ENCODE results near the gene HECTD1. TPM values are rescaled to one million over a fixed set of nuclear protein-coding genes. Genes with fewer than 3 reads are reported as not detected.

HECTD1 gene
- total and polyA plus RNA-seq, 10 of the 15 experiments (the other 5 are each of a cell fraction or from before 2014, with no cell fraction given) = 27.3 to 116 (median 57.7) TPM

GRCh38 chr14:31212893-31213292 is 5.3 kb upstream of the HECTD1 start (continued):
- TF ChIP-seq, protein P1, sequence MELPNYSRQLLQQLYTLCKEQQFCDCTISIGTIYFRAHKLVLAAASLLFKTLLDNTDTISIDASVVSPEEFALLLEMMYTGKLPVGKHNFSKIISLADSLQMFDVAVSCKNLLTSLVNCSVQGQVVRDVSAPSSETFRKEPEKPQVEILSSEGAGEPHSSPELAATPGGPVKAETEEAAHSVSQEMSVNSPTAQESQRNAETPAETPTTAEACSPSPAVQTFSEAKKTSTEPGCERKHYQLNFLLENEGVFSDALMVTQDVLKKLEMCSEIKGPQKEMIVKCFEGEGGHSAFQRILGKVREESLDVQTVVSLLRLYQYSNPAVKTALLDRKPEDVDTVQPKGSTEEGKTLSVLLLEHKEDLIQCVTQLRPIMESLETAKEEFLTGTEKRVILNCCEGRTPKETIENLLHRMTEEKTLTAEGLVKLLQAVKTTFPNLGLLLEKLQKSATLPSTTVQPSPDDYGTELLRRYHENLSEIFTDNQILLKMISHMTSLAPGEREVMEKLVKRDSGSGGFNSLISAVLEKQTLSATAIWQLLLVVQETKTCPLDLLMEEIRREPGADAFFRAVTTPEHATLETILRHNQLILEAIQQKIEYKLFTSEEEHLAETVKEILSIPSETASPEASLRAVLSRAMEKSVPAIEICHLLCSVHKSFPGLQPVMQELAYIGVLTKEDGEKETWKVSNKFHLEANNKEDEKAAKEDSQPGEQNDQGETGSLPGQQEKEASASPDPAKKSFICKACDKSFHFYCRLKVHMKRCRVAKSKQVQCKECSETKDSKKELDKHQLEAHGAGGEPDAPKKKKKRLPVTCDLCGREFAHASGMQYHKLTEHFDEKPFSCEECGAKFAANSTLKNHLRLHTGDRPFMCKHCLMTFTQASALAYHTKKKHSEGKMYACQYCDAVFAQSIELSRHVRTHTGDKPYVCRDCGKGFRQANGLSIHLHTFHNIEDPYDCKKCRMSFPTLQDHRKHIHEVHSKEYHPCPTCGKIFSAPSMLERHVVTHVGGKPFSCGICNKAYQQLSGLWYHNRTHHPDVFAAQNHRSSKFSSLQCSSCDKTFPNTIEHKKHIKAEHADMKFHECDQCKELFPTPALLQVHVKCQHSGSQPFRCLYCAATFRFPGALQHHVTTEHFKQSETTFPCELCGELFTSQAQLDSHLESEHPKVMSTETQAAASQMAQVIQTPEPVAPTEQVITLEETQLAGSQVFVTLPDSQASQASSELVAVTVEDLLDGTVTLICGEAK (IDR thresholded peaks at IDR 0.05; ENCODE audit: borderline replicate concordance) = no peak
- TF ChIP-seq SIN3A (IDR thresholded peaks at IDR 0.05; ENCODE audit: low read depth, low read length) (no peak), JUND (IDR thresholded peaks at IDR 0.05; ENCODE audit: low read depth, low read length) (no peak)
- TF ChIP-seq, protein P2, sequence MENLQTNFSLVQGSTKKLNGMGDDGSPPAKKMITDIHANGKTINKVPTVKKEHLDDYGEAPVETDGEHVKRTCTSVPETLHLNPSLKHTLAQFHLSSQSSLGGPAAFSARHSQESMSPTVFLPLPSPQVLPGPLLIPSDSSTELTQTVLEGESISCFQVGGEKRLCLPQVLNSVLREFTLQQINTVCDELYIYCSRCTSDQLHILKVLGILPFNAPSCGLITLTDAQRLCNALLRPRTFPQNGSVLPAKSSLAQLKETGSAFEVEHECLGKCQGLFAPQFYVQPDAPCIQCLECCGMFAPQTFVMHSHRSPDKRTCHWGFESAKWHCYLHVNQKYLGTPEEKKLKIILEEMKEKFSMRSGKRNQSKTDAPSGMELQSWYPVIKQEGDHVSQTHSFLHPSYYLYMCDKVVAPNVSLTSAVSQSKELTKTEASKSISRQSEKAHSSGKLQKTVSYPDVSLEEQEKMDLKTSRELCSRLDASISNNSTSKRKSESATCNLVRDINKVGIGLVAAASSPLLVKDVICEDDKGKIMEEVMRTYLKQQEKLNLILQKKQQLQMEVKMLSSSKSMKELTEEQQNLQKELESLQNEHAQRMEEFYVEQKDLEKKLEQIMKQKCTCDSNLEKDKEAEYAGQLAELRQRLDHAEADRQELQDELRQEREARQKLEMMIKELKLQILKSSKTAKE (IDR thresholded peaks at IDR 0.05; ENCODE audit: low read depth, poor library complexity, severe bottlenecking) = no peak

DNA sequence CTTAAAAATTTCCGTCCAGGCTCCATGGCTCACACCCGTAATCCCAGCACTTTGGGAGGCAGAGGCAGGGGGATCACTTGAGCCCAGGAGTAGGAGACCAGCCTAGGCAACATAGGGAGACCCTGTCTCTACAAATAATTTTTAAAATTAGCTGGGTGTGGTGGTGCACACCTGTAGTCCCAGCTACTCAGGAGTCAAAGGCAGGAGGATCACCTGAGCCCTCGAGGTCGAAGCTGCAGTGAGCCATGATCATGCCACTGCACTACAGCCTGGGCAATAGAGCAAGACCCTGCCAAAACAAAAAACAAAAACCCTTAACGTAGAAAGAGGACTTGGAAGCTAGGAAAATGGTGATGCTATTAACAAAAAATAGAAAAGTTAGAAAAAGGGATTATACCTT is 2.0 kb upstream of the HECTD1 start:
- Histone ChIP-seq H3K4me3 (no peak overlapping the region), H3K4me2 (ENCODE audit: control insufficient read depth, insufficient read depth) (no peak overlapping the region), H3K27ac (ENCODE audit: control insufficient read depth, insufficient read depth) (no peak overlapping the region), H4K20me1 (ENCODE audit: control insufficient read depth, insufficient read depth) (no peaks in the 10 kb centered on the region), H3K79me2 (ENCODE audit: control insufficient read depth, insufficient read depth, low read length) (peaks cover 28% of the 10 kb centered on the region), H3K4me1 (ENCODE audit: control insufficient read depth, insufficient read depth, low read length) (peaks cover 8% of the 10 kb centered on the region; the same call in 1 of the 2 replicates), H3K9me3 (replicated peaks; ENCODE audit: control insufficient read depth, insufficient read depth, low read length) (no peaks in the 10 kb centered on the region), H3K27me3 (replicated peaks in 1 of 2; ENCODE audit: control insufficient read depth in 2 of 2, insufficient read depth in 2 of 2, low read length in 1 of 2) (no peaks in the 10 kb centered on the region), H3K9ac (ENCODE audit: control insufficient read depth, insufficient read depth, low read length) (no peak overlapping the region), H2AFZ (ENCODE audit: control insufficient read depth, low read depth, low read length) (no peak overlapping the region), H3K36me3 (ENCODE audit: control insufficient read depth in 2 of 2, insufficient read depth in 2 of 2, low read length in 1 of 2) (no peaks in the 10 kb centered on the region)
- 96% methylated on average over 5 of the region's 5 CpGs for WGBS (ENCODE audit: insufficient coverage, insufficient replicate concordance, low lambda C conversion rate, missing lambda C conversion rate)
- no peak for FAIRE-seq
- ATAC-seq = no peak
- DNase-seq (ENCODE audit: low read depth, low spot score) = no peak
- CTCF ChIA-PET = interaction anchor here (1.0 to 1.7 kb wide), 3 partner anchors 9 to 127 kb away, joined by 3 to 4 read pairs (median 3); no protein-coding TSS in a partner anchor
- SMC1A ChIA-PET (ENCODE audit: uncharacterized antibody, unreplicated experiment) = interaction anchor here (1.0 to 1.8 kb wide), 9 partner anchors 11 to 994 kb away, joined by 3 to 11 read pairs (median 4); partner anchors contain the start of gene RNU6-8
- no TSS peak for BruUV-seq (replicated peaks)
- in situ Hi-C loops (cut with MboI) (no loop called here), intact Hi-C loops (cut with micrococcal nuclease; ENCODE audit: unreplicated experiment) (loop anchor here (5.0 kb wide), 1 partner anchor 213 kb away; the partner anchor contains the start of gene HEATR5A)
- RAD21 ChIA-PET (ENCODE audit: unreplicated experiment) = interaction anchor here (1.1 to 1.2 kb wide), 2 partner anchors 15 to 240 kb away, joined by 3 to 4 read pairs; no protein-coding TSS in a partner anchor
- POLR2A ChIA-PET = interaction anchor here (0.6 to 1.2 kb wide), 3 partner anchors 42 to 142 kb away, joined by 3 to 6 read pairs (median 5); no protein-coding TSS in a partner anchor
- TF ChIP-seq CHD2 (IDR thresholded peaks at IDR 0.05; ENCODE audit: borderline replicate concordance, low read depth, low read length) (no peak), NFXL1 (IDR thresholded peaks at IDR 0.05; ENCODE audit: borderline replicate concordance) (no peak), NRF1 (conservative IDR thresholded peaks at IDR 0.05; ENCODE audit: low read depth, low read length) (no peak), ZZZ3 (IDR thresholded peaks at IDR 0.05; ENCODE audit: control insufficient read depth, insufficient read length, low read depth) (no peak), ZBTB4 (CRISPR knock-in tag; IDR thresholded peaks at IDR 0.05) (no peak)
- TF ChIP-seq, protein P3, sequence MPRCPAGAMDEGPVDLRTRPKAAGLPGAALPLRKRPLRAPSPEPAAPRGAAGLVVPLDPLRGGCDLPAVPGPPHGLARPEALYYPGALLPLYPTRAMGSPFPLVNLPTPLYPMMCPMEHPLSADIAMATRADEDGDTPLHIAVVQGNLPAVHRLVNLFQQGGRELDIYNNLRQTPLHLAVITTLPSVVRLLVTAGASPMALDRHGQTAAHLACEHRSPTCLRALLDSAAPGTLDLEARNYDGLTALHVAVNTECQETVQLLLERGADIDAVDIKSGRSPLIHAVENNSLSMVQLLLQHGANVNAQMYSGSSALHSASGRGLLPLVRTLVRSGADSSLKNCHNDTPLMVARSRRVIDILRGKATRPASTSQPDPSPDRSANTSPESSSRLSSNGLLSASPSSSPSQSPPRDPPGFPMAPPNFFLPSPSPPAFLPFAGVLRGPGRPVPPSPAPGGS (IDR thresholded peaks at IDR 0.05; ENCODE audit: borderline replicate concordance, insufficient read depth, low read depth, low read length, poor library complexity, severe bottlenecking) = no peak
